HEK293 (cell line): ENCODE measurements around the gene FAM181A.

ENCODE experiments used
- ZNF138 ChIP-seq: fragments of 450-650 bp; formaldehyde crosslinking; IDR thresholded peaks from 2 replicates; pipeline ENCODE4 v1.5.1; 2016; ENCODE audit warnings: missing biosample characterization, missing genetic modification characterization, borderline replicate concordance
- ZNF239 ChIP-seq: fragments of 450-650 bp; formaldehyde crosslinking; IDR thresholded peaks from 2 replicates; pipeline ENCODE4 v1.5.1; 2016; ENCODE audit warnings: missing biosample characterization, missing genetic modification characterization

DNA sequence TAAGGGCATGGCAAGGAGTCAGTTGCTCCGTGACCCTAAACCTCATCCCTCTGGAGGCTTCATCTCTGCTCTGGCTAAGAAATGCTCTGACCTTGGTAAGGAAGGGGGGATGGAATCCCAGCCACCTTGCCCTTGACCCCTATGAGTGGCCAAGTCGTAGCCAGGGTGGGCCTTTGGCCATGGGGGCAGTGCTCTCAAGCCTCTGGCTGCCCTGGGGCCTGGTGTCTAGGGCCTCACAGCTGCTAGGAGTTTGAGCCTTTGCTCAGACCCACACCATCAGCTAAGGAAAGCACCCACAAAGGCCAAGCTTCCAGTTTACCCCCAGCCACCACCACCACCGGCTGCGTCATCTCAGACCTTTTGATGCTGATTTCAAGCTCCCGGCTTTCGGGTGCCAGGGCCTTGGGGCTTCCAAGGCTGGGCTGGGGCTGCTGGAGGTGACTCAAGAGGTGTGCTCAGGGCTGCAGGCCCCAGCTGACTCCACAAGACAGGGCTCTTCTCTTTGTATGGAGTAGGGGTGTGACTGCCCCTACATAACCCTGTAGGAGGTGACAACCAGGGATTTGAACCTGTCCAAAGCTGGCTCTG is 45.6 kb downstream of the FAM181A start:
- TF ChIP-seq ZNF138 (tag by site-specific recombination): no peak
- no peak for TF ChIP-seq ZNF239 (tag by site-specific recombination)
